ENCODE results near the gene PHF20.
"Not testable (repeated sequence)": the region's sequence is repeated elsewhere in the genome, so short reads cannot be mapped to it uniquely, and the experiment has no call there.

The PHF20 gene

DNA sequence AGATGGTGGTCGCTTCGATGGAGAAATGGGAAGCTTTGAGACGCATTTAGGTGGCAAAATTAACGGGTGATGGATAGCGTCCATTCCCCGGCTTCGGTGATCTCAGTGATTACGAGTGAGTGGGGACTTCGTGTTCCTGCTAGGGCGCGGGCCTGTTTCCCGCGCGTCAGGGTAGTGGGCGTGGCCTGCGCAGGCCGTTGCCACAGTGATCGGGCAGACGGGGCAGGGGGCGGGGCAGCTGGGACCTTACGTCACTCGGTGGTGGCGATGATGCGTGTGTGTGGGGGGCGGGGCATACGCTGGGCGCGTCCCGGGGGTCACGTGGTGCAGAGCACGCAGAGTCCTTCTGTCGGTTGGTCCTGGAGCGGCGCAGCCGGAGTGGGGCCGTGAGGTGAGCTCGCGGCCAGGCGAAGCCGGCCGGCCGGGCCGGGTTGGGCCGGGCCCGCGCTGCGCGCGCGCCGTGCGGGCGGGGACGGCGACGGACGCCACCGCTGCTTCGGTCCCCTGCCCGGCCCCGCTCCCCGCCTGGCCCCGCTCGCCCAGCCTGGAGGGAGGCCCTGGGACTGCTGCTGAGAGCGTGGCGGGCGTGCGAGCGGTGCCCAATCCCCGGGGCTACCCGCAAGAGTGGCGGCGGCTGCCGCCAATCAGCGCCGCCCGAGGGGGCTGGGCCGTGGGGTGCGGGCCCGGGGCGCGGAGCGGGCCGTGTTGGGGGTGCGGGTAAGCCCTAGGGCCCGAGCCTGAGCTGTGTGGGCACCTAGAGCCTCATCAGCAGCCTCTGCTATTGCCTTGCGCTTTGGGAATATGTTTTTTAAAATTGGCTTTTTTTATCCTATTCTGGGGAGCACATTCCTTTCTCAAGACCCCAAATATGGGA lies at the start of gene PHF20:
PHF20 (plus strand) TSS at position 327 of the 874 bp plus-strand sequence. CDS start 29,508 bp downstream, outside the sequence.
- peak; percentile 99 for DNase-seq (ENCODE audit: low read depth)

- not testable (repeated sequence) for DNase-seq (ENCODE audit: low read depth)
Observed at GRCh38 chr20:35723275-35723639, 48.6 kb upstream of the PHF20 start.

- DNase-seq (ENCODE audit: low read depth): not testable (repeated sequence)
Observed at GRCh38 chr20:35723652-35724320, 48.0 kb upstream of the PHF20 start.

DNA sequence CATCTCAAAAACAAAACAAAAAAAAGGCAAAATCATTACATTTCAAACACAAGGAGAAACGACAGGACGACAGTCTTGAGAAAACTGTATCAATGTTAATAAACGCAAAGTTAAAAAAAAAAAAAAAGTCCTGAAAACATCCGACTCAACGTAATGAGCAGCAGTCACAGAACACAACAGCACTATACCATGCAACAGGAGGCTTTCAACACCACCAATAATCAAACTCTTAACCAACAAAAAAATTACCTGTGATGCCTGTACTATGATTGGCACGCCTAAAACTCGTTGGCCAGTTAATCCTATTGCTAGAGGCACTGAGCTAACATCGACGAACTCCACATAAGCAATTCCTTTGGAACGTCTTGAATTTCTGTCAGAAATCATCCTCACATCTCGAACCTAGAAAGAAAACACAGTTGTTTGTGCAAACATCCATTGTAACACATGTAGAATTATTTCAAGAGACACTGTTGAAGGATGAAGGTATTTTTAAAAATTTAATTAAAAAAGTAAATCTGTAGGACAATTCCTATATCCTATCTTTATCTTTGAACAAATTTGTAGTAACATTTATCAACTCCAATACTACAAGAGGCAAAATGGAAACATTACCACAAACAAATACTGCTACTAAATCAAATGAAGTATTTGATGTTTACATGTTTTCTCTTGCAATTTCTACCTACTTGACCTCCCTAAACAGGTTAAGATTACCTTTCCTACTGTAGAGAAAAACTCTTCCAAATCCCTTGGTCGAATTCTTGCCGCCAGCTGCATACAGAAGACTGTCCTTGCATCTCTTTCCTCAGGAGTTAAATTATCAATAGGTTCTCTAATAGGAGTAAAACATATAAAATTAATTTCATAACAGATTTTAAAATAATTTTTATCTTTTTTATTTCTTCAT lies 47.2 kb upstream of the PHF20 start:
- no peak for DNase-seq (ENCODE audit: low read depth)

GRCh38 chr20:35726842-35727711 lies 44.7 kb upstream of the PHF20 start:
- DNase-seq (ENCODE audit: low read depth): no peak

DNA sequence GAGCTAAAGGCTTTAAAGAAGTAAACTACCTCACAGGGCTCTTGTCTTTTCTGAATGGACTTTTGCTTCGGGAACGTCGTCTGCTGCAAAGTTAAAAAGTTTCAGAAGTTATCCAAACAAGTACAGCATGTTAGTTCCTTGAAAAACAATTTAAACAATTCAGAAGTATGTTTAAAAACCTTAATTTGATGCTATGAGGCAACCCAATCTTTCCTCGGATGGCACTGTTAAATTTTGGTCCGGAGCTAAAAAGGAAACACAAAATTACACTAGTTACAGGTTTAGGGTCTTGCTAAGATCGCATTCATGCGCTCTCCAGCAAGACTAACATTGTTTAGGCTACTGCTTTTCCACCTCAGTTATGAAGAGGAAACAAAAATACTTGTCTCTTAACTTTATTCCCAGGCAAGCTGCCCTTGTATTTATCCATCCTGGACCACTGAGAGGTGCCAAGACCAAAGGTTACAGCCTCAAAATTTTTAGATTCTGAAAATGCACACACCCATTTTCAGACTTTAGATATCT lies 42.5 kb upstream of the PHF20 start:
- DNase-seq (ENCODE audit: low read depth): no peak

DNA sequence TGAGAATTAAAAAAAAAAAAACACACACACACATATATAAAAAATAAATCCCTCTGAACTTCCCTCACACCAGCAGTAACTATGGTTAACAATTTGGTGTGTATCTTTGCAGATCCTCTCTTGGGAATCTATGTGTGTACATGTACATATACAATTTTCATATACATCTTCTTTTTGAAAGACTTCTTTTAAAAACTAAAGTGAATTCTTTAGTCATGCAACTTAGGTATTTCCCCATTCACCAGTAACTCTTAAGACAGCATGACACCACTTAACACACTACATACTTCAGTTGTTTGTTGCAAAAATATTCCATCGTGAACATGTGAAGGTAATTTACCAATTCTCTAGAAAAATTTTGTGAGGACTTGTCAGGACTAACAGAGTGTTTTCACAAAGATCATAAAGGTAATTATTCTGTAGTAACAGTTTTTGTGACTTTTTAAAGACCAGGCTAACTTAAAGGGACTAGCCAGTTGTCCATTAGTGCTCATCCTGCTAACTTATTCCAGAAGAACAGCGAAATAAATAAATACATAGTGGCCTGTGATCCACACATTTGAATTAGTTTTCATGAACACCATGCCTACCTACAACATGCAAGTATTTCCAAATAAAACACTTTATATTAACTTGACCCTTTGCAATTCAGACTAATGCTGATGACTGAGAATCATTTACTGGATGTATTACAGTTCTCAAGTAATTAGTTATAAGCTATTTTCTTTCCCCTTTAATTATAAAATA lies 41.8 kb upstream of the PHF20 start:
- DNase-seq (ENCODE audit: low read depth): no peak

DNA sequence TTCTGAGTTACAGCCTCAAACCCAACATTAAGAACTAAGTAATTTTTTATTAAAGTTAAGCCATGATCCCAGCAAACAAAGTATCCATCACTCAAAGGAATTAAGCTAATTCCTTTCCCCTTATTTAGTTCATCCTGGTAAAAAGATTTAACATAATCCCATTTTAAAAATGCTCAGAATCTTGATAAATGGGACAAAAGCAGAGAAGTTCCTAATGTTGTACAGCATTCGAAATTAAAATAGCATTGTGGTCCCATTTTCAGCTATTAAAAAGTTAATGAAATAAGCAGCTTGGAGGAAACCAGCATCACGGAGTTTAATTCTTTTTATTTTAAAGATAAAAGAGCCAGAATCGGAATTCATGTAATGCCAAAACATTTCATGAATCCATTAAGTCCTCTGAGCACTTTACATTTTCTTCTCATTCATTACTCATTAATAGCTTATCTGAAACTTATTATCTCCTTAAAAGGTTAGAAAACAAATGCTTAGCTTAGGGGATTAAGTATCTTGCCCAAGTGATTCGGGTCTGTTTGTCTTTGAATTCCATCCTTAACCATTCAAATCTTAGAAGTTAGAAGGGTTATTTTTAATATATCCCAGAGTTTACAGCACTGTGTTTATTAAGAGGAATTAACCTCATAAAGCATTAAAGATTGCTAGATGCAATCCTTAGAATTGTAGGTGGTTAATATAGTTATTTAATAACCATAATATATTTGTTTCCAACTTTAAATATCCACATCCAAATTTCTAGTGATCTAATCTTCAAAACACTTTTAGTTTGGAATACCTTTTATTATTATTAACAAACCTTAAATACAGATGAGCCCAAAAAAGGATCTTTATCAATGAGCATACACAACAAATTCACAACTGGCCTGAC lies 41.0 kb upstream of the PHF20 start:
- DNase-seq (ENCODE audit: low read depth): no peak

- DNase-seq (ENCODE audit: low read depth): no peak
Observed at GRCh38 chr20:35731469-35731788, 40.4 kb upstream of the PHF20 start.

DNA sequence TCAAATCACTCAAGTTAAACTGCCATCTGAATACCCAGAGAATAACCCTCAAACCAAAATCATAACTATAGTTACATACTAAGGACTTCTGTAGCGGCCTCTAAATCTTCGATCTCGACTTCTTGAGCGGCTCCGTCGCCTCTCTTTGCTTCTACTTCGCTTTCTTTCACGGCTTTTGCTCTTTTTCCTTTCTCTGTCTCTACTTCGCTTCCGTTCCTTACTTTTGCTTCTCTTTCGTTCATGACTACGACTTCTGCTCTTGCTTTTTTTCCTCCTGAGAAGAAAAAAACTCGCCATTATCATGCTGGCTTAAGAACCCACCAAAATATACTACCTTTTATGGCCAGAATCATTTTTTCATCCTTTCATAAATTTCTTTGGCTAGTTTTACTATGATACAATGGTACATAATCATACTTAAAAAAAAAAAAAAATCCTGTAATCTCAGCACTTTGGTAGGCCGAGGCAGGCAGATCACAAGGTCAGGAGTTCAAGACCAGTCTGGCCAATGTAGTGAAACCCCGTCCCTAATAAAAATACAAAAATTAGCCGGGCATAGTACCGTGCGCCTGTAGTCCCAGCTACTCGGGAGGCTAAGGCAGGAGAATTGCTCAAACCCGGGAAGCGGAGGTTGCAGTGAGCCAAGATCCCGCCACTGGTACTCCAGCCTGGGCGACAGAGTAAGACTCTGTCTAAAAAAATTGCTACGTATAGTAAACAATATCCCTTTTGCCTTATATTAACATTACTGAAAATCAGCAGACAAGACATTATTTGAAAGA lies 39.8 kb upstream of the PHF20 start:
- DNase-seq (ENCODE audit: low read depth): no peak

GRCh38 chr20:35732644-35732982 lies 39.2 kb upstream of the PHF20 start:
- no peak for DNase-seq (ENCODE audit: low read depth)

DNA sequence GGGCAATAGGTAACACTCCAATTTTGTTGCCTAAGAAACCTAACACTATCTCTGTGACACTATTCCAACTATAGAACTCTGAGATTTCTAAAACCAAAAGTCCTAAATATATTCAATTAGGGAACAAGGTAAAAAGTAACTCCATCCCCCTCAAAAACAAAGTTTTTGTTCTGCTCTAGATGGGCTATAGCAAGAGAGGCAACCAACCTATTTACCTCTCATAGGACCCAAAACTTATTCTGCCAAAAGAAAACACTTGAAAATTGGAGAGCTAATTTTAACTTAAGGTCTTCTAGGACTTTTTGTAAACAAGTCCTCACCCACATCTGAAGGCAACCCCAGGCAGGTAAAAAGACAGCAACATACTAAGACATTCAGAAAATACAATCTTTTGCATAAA lies 37.4 kb upstream of the PHF20 start:
- no peak for DNase-seq (ENCODE audit: low read depth)

GRCh38 chr20:35734777-35735649 lies 36.8 kb upstream of the PHF20 start:
- no peak for DNase-seq (ENCODE audit: low read depth)

- DNase-seq (ENCODE audit: low read depth): no peak
Observed at GRCh38 chr20:35735826-35736470, 35.9 kb upstream of the PHF20 start.

GRCh38 chr20:35737865-35738333 lies 33.9 kb upstream of the PHF20 start:
- no peak for DNase-seq (ENCODE audit: low read depth)

- DNase-seq (ENCODE audit: low read depth): no peak
Observed at GRCh38 chr20:35738410-35739179, 33.2 kb upstream of the PHF20 start.
